ENCODE results near the gene UBQLN3.

Gene UBQLN3

DNA sequence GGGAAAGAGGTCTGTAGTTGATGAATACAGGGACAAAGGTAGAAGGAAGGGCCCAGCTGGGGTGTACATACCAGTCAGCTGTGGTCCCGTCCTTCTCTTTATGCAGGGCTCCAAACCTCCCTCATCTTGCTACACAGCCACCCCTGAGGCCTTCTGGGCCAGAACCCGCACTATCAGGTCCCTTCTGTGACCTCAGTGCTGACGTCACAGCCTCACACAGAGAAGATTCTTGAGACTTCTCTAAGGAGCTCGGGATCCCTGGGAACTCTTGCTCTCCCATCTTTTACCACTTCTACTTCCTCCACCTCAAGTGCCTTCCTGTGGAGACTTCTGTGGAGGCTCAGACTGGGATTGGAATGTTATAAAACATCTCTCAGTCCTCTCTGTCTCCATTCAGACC, at the start of gene UBQLN3:
Gene UBQLN3 (minus strand): TSS at position 155 of the 400 bp plus-strand sequence. CDS start 399 bp downstream, outside the sequence.
- DNase-seq: no peak

DNA sequence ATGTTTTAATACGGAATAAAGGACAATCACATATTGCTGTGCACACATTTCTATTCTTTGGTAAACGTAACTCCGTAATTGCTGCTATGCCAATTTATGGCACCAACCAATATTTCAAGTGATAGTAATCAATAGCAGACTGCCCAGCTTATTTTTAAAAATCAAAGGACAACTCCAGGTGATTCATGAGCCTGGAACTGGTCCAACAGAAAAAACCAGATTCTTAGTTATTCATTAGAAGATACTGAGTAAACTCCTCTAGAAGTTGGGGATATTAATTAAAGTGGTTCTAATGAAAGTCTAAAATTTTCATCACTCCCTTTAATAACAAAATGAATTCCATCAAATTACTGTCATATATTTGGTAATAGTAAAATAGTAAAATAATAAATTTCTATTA, 48.0 kb upstream of the UBQLN3 start:
- DNase-seq: no peak

DNA sequence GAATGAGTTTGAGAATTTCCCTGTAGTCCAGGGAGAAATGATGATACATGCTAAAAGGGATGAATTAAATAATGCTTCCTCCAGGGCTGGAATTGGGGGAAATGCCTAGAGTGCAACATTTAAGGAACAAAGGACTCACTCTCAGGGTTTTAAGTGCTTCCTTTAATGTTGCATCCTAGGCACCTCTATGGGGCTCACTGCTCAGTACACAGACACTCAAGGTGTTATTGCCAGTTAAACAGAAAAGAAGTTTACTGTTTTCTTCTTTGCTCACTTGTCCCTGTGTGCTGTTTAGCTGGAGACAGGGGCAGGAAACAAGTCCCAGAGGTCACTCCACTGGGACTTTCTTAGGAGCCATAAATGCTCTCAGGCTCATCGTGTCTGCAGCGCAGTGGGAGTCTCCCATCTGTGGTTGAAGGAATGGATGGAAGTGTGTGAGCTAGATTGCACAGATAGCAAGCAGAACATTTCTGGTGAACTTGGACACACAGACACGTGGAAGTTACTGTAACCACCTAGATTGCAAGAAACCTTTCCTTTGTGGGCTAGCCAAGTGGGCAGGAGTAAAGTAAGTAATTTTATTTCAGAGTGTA, 46.9 kb upstream of the UBQLN3 start:
- no peak for DNase-seq

DNA sequence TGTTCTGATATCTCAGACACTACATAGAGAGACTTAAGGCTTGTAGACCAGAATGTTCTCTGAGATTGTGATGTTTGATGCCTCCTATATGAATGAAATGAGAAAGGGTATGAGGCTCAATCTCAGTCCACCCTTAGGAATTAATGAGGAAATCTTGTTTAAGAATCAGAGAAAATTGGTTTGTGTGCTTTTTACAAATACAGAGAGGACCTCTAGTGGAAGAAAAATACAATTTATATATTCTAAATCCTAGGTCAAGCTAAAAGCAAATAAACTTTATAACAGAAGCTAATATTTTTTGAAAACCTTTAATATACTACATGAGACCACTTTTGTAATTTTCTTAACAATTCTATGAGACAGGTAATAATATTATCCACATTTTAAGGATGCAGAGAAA, 43.6 kb upstream of the UBQLN3 start:
- DNase-seq: no peak

DNA sequence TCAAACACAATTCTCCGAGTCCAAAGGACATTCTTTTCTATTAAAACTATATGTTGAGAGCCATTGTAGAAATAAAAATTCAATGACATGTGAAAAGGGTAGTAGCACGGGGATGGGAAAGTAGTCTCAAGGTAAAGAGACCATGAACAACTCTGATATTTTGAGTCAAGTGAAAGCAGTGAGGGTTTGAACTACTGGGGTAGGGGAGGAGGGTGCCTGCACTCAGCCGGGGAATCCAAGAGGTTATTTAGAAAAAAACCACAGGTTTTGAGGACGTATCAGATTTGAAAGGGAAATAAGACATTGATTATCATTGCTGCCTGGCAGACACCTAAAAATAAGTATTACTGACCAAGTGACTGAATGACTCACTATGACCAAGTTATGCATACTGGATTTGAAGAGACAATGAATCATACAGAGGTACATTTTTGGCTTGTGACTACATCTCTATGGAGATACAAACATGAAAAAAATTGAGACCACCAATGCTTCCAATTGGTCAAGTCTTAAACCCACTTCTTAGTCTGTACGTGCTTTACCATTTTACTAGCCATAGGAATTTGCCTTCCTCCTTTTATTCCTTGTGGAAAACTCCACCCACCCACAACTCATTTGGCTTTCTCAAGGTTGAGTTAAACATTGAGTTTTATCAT, 40.8 kb upstream of the UBQLN3 start:
- DNase-seq: no peak

DNA sequence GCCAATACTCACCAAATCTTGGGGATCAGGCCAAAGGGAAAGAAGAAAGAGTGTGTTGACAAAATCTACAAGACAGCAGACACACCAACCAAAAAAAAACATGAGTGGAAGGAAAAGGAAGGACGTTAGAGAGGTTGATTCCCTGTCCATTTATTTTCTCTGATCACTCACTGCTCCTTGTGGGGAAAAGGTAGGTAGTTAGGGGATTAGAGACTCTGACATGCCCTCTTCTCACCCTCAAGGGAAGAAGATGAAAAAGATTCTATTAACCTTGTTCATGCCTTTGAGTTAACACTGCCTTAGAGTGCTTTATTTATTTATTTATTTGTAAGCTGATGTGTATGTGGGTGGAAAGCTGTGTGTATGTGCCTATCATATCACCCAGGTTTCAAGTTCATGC, 38.7 kb upstream of the UBQLN3 start, which contains the start of gene OR52H1:
Gene OR52H1 (minus strand): TSS at position 101 of the 400 bp plus-strand sequence. CDS start 3,035 bp downstream, outside the sequence.
- no peak for DNase-seq

DNA sequence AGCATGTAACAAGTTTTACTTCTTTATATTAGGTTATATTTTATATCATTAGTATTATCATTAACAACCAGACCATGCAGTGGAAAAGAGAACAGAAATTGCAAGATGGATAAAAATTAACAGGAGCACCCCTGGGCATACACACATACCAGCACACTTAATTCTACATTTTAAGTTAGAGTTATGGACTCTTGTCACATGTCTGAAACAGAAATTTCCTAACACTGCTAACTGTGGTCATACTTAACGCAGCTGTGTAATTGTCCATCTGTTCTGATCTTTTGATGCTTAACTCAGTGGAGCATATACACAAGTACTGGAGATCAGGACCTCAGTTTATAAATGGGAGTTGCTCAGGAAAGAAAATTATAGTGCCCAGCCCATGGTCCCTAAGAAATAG, 38.2 kb upstream of the UBQLN3 start:
- DNase-seq: no peak

DNA sequence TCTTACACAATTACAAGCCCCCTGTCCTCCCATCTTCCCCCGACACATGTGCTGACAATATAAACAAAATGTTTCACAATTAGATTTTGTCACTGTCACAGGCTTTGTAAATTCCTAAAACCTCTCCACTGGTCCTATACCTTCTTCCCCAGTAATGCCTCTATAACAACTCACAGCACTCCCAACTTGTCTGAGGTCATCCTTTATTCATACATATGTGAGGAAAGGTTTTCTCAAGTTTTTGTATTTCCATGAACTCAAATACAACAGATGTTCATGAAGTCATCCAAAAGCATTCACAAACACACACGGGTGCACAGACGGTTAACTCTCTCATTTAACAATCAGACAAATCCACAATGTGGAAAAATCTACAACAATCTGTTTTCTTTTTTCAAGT, 36.7 kb upstream of the UBQLN3 start:
- DNase-seq: no peak

DNA sequence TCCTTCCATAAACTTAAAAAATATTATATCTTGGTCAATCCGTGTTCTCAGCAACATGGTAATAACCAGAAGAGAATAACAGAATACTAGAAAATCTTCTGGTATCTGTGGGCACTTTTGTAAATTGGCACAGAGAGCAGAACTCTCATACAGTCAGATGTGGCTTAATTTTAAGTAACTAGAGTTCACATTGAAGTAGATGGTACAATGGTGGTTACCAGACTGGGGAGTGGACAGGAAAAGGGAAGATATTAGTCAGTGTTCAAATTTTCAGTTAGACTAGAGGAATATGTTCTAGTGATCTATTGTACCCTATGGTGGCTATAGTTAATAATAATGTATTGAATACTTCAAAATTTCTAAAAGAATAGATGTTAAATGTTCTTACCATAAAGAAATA, 31.7 kb upstream of the UBQLN3 start:
- no peak for DNase-seq

DNA sequence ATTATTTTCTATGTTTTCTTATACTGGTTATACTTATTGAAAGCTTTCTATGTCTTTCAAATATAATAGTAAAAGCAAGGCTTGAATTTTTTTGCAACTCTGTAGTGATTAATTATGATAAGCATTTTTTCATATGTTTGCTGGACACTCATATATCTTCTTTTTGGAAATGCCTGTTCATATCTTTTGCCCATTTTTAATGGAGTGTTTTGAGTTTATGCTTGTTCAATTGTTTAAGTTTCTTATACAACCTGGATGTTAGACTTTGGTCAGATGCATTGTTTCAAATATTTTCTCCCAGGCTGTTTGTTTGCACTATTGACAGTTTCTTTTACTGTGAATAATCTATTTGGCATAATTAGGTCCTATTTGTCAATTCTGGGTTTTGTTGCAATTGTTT, 26.7 kb upstream of the UBQLN3 start:
- DNase-seq: no peak

DNA sequence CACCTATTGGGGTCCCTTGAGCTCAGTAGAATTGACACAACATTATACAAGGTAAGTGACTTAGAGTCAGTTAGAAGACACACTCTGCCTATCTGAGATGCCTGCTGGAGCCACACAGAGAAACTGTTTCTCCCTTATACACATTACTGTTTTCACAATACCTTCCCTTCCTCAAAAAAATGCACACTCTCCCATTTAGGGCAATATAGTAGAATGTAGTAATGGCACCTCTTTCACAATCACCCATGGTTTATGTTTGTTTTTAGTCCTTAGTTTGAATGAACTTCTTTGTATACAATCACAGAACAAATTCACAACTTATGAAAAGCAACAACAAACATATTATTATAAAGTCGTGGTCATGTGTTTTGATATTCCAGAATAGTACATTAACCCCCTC, 24.3 kb upstream of the UBQLN3 start:
- DNase-seq: no peak

DNA sequence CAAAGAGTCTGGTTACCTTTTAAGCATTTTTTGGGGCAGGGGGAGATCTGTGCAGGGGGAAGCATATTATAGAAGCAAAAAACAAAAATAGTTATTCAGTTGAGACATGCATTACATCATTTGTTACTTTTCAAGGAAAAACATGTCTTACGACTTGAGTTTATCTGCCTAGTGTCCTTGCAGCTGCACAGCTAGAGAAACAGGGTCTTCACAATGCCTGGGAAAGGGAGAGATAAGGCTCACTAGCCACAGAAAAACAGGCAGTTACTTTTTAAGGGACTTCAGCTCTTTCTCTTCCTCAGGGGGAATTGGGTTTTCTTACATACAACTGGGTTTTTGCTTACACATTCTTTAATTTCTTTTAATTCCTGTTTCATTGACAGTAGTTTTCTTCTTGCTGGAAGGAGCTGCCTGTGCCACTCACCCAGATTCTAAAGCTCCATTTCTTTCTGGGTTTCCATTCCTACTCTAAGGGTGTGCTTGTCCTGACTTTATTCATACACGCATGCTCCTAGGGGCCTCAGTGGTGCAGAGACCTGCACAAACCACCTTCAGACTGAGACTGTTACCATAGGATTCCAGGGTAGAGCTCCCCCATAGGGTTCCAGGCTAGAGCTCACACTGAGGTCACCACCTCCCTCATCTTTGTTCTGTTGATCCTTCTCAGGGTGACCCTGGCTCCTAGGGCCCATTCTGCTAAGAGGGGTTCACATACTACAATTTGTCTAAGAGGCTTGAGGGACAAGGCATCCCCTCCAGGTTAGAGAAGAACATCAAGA, 21.5 kb upstream of the UBQLN3 start:
- no peak for DNase-seq

DNA sequence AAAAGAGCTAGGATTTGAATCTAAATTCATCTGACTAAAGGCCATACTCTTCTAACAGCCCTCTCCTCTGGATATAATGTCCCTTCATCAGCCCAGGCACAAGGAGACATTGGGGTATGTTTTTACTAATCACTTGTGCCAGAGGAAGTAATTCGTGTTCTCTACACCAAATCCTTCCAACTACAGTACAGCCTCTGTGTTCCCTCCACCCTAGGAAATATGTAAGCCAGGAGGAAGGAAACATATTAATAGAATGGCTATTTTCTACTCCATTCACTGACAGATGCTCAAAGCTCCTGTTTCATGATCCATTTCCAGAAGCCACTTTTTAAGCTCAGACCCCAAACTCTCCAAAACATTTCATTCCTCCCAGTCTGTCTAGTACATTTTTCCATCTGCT, 18.7 kb upstream of the UBQLN3 start:
- DNase-seq: no peak

DNA sequence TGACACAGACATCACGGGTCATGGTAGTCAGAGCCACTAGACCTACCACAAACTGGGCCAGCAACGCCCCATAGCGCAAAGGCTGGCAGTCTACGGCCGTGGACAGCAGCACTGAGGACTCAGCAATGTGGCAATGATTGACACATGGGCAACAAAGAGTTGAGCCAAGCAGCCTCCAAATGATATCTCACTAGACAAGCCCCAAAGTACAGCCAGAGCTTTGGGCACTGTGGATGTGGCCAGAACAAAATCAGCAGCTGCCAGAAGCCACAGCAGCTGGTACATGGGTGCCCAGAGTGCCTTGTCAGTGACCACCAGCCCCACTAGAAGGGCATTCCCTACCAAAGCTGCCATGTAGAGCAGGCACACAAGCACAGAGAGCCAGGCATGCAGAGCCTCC, 18.0 kb upstream of the UBQLN3 start:
- no peak for DNase-seq

DNA sequence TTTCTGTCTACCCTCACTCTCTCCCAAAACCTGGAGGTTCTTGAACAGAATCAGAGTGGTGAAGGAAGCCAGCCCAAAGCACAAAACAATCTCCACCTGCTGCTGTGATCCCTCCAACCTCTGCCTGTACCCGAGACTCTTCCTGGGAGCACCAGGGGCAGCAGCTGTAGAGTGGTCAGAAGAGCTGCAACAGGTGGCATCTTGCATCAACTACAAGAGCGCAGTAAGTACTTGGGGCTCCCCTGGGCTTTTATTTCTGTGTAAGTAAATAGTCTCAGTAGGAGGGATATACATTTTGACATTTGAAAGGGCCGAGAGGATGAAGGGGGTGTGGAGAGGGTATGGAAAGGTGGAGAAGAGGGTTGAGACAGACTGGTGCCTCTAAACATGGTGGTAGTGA, 15.0 kb upstream of the UBQLN3 start:
- DNase-seq: no peak

DNA sequence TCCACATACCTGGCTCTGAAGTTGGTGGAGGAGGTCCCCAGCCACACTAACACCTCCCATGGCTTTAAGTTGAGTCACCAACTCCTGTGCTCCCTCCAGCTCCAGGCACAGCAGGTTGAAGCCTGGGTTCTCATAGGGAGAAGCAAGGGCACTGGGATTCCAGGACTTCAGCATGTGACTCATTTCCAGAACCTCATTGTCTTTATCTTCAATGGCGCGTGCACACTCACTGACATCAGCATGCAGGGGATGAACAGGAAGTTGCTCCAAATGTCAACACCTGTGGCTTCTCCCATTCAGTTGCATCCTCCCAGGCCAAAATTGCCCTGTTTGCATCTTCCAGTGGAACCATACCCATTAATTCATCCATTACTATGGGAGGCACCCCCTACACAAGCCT, 12.6 kb upstream of the UBQLN3 start:
- no peak for DNase-seq

DNA sequence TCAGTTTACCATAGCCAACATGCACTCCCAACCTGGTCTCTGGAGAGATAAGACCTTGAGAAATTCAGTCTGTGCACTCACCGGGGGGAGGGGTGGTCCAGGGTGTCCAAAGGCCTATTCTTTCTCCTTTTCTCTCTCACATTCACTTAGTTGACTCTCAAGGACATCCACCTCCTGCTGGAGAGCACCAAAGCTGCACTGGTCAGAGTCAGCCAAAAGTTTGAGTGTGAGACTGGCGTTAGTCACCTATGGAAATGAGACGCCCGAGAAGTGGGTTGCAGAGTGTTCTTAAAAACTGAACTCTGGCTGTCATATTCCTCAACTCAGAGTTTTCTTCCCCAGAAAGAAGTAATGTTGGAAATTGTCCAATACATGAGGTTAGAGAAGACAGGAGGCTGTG, 11.8 kb upstream of the UBQLN3 start:
- no peak for DNase-seq

DNA sequence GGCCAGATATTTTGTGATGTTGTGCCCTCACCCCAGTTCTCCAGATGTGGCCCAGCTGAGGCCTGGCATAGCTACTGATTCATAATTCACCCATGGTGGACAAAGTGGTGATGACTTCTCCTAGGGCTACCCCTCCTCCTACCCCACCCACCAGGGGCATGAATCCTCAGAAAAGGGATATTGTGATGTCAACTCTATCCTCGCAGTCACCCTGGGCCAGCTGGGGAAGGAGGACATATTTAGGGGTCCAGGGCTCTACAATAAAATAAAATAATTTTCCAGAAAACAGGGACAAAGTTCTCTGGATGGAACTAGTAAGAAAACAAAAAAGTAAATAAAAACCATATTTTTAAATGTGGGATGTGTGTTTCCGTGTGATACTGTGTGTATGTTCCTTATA, 6.8 kb upstream of the UBQLN3 start, which contains the start of gene UBQLNL:
Gene UBQLNL (minus strand): TSS at position 101 of the 400 bp plus-strand sequence. CDS start 258 bp downstream, outside the sequence.
- DNase-seq: no peak

DNA sequence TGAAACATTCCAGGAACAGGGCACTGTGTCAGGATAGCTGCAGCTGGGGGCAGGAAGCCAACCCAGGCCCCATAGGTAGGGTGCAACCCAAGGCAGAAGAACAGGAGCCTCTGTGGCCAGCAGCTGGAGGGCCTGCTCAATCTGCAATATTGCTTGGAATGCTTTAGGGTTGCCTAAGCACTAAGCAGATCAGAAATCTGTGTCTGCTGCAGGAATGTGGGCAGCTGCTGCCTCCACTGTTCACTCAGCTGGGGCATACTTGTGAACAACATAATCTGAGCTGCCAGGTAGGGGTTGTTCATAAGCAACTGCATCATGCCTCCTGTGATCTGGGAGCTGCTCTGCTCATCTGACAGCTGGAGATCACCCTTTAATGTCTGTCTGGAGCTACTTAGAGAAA, 5.1 kb upstream of the UBQLN3 start:
- no peak for DNase-seq

DNA sequence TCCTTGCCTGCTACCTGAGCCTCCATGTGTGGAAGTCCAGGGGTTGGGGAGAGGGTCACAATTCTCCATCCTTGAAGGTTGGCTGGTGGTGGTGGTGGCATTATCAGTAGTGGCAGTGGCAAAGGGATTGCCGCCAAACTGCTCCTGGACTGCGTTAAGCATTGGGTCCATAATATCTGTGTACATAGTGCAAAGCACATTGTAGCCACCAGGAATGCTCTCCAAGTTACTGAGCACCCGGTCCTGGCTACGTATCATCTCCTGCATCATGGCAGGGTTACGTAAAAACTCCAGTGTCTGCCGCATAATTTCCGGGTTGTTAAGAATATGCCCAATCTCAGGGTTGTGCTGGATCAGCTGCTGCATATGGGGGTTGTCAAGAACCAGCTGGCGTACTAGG, 1.2 kb downstream of the UBQLN3 start:
- no peak for DNase-seq

DNA sequence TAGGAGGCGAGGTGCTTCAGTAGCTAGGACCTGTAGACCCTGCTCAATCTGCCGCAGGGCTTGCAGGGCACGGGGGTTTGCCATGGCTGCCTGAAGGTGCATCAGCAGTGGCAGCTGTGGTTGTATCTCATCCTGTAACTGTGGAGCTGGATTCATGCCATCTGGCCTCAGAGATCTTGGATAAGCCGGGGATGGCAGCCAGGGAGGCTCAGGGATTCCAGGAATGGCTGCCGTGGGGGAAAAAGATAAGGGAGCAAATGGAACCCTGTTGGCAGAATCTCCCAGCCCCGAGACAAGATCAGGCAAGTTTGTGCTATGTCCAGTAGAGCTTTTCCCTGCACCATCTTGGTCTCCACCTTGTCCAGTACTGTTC, 1.8 kb downstream of the UBQLN3 start:
- DNase-seq: no peak

DNA sequence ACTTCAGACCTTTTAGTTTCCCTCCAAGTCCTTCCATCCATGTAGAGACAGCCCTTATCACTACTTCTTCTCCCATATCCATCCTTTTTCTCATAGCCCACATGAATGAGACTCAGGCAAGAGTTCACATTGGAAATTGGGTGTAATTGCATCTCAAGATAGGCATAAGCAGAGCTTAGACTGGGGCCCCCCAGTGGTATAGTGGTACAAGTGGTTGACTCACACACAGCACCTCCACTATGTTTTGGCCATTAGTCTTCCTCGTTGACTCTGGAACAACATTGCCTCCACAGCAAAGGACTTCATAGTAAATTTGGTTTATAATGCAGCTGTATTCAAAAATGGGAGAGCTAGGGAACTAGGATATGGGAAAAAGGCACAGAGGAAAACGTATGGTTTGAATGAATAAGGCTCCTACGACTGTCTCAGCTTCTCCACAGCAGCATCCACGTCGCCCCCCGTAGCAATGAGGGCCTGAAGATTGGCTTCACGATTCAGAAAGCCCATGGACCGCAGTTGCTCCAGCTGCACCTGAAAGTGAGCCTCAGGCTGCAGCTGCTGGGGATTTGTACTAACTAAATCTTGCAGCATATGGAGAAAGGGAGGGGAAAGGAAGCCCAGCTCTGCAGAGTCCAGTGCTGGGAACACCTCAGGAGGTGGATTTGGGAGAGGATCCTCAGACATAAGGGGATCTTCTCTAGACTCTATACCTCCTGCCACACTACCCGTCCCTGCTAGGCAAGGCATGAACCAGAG, 2.4 kb downstream of the UBQLN3 start:
- DNase-seq: no peak

DNA sequence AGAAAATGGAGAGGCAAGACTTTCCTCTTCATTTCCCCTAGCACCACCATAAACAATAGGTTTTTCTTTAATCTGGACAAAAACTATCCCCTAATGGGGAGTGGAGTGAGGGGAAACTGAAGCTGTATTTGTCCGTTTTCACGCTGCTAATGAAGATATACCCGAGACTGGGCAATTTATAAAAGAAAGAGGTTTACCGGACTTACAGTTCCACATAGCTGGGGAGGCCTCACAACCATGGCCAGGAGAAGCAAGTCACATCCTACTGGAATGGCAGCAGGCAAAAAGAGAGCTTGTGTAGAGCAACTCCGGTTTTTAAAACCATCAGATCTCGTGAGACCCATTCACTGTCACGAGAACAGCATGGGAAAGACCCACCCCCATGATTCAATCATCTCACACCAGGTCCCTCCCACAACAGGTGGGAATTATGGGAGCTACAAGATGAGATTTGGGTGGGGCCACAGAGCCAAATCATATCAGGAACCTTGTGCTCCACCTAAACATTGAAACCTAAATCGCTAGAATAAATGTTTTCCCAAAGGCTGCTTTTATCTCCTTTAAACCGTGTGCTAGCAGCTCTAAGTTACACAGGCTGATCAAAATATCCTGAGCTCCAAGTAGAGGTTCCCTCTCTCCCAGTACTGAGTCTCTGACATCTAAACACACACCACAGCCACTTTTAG, 4.3 kb downstream of the UBQLN3 start:
- DNase-seq: no peak
